ENCODE measurements around the gene R3HCC1L.

R3HCC1L gene

DNA sequence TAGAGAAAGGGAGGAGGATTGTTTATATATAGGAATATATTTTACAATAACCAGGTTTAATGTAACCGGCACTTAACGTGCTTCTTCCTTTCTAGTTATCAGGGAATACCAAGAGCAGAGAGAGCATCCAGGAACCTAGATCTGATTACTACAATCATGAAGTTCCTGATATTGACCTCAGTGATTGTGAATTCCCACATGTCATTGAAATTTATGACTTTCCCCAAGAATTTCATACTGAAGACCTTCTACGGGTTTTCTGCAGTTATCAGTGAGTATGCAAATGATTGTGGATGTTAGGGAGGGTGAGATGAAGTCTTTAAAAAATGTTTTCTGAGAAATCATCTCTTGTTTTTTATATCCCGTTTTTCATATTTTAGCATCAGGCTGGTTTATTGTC, 97.0 kb downstream of the R3HCC1L start:
- ATAC-seq = no peak
- TF ChIP-seq ISL1 (CRISPR knock-in tag; IDR thresholded peaks at IDR 0.05) = no peak
- no peak for TF ChIP-seq SNAI2 (CRISPR knock-in tag; IDR thresholded peaks at IDR 0.05)
- TF ChIP-seq, protein P1, sequence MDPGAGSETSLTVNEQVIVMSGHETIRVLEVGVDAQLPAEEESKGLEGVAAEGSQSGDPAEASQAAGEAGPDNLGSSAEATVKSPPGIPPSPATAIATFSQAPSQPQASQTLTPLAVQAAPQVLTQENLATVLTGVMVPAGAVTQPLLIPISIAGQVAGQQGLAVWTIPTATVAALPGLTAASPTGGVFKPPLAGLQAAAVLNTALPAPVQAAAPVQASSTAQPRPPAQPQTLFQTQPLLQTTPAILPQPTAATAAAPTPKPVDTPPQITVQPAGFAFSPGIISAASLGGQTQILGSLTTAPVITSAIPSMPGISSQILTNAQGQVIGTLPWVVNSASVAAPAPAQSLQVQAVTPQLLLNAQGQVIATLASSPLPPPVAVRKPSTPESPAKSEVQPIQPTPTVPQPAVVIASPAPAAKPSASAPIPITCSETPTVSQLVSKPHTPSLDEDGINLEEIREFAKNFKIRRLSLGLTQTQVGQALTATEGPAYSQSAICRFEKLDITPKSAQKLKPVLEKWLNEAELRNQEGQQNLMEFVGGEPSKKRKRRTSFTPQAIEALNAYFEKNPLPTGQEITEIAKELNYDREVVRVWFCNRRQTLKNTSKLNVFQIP (CRISPR knock-in tag; IDR thresholded peaks at IDR 0.05; ENCODE audit: borderline replicate concordance, low read depth) = no peak
- TF ChIP-seq, protein P2, sequence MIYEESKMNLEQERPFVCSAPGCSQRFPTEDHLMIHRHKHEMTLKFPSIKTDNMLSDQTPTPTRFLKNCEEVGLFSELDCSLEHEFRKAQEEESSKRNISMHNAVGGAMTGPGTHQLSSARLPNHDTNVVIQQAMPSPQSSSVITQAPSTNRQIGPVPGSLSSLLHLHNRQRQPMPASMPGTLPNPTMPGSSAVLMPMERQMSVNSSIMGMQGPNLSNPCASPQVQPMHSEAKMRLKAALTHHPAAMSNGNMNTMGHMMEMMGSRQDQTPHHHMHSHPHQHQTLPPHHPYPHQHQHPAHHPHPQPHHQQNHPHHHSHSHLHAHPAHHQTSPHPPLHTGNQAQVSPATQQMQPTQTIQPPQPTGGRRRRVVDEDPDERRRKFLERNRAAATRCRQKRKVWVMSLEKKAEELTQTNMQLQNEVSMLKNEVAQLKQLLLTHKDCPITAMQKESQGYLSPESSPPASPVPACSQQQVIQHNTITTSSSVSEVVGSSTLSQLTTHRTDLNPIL (CRISPR knock-in tag; IDR thresholded peaks at IDR 0.05; ENCODE audit: low read depth) = no peak
- TF ChIP-seq ESRRG (CRISPR knock-in tag; IDR thresholded peaks at IDR 0.05) = no peak
- TF ChIP-seq, protein P3, sequence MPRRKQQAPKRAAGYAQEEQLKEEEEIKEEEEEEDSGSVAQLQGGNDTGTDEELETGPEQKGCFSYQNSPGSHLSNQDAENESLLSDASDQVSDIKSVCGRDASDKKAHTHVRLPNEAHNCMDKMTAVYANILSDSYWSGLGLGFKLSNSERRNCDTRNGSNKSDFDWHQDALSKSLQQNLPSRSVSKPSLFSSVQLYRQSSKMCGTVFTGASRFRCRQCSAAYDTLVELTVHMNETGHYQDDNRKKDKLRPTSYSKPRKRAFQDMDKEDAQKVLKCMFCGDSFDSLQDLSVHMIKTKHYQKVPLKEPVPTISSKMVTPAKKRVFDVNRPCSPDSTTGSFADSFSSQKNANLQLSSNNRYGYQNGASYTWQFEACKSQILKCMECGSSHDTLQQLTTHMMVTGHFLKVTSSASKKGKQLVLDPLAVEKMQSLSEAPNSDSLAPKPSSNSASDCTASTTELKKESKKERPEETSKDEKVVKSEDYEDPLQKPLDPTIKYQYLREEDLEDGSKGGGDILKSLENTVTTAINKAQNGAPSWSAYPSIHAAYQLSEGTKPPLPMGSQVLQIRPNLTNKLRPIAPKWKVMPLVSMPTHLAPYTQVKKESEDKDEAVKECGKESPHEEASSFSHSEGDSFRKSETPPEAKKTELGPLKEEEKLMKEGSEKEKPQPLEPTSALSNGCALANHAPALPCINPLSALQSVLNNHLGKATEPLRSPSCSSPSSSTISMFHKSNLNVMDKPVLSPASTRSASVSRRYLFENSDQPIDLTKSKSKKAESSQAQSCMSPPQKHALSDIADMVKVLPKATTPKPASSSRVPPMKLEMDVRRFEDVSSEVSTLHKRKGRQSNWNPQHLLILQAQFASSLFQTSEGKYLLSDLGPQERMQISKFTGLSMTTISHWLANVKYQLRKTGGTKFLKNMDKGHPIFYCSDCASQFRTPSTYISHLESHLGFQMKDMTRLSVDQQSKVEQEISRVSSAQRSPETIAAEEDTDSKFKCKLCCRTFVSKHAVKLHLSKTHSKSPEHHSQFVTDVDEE (CRISPR knock-in tag; IDR thresholded peaks at IDR 0.05) = no peak
- no peak for TF ChIP-seq CSRNP3 (CRISPR knock-in tag; IDR thresholded peaks at IDR 0.05)
- TF ChIP-seq PATZ1 (CRISPR knock-in tag; IDR thresholded peaks at IDR 0.05; ENCODE audit: borderline replicate concordance) = no peak
- TF ChIP-seq PPARA (CRISPR knock-in tag; IDR thresholded peaks at IDR 0.05; ENCODE audit: borderline replicate concordance) = no peak
- TF ChIP-seq ZC3H10 (CRISPR knock-in tag; IDR thresholded peaks at IDR 0.05) = no peak
- TF ChIP-seq ZFP30 (CRISPR knock-in tag; IDR thresholded peaks at IDR 0.05) = no peak
- no peak for TF ChIP-seq RARB (CRISPR knock-in tag; IDR thresholded peaks at IDR 0.05)
- no peak for TF ChIP-seq ZNF70 (CRISPR knock-in tag; IDR thresholded peaks at IDR 0.05)
- TF ChIP-seq OSR1 (CRISPR knock-in tag; IDR thresholded peaks at IDR 0.05) = no peak
- TF ChIP-seq GLIS3 (CRISPR knock-in tag; IDR thresholded peaks at IDR 0.05) = no peak

DNA sequence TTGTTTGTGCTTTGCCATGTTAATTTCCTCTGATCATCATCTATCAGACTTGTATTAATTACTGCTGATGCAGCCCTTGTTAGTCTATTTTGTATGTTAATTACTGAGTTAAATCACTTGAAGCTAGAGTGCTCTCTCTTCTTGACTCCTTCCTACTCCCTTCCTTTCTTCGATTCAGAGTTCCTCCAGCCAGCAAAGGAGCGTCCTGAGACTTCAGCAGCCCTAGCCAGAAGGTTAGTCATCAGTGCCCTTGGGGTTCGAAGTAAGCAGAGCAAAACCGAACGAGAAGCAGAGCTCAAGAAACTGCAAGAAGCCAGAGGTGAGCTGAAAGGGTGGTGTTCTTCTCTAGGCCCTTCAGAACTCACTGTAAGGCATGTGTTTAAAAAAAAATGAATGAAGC, 101.4 kb downstream of the R3HCC1L start:
- ATAC-seq = no peak
- no peak for TF ChIP-seq CSDC2 (CRISPR knock-in tag; IDR thresholded peaks at IDR 0.05)
- TF ChIP-seq ZNF70 (CRISPR knock-in tag; IDR thresholded peaks at IDR 0.05) = no peak
- no peak for TF ChIP-seq SNAI2 (CRISPR knock-in tag; IDR thresholded peaks at IDR 0.05)
- no peak for TF ChIP-seq ISL1 (CRISPR knock-in tag; IDR thresholded peaks at IDR 0.05)
- TF ChIP-seq TCF4 (CRISPR knock-in tag; IDR thresholded peaks at IDR 0.05; ENCODE audit: borderline replicate concordance) = no peak
- TF ChIP-seq ZC3H10 (CRISPR knock-in tag; IDR thresholded peaks at IDR 0.05) = no peak
- TF ChIP-seq ZNF8 (CRISPR knock-in tag; IDR thresholded peaks at IDR 0.05) = no peak
- TF ChIP-seq TOX (CRISPR knock-in tag; IDR thresholded peaks at IDR 0.05; ENCODE audit: borderline replicate concordance) = no peak
- no peak for TF ChIP-seq ZFP3 (CRISPR knock-in tag; IDR thresholded peaks at IDR 0.05)
- TF ChIP-seq, protein P1 (CRISPR knock-in tag; IDR thresholded peaks at IDR 0.05; ENCODE audit: borderline replicate concordance, low read depth) = no peak

DNA sequence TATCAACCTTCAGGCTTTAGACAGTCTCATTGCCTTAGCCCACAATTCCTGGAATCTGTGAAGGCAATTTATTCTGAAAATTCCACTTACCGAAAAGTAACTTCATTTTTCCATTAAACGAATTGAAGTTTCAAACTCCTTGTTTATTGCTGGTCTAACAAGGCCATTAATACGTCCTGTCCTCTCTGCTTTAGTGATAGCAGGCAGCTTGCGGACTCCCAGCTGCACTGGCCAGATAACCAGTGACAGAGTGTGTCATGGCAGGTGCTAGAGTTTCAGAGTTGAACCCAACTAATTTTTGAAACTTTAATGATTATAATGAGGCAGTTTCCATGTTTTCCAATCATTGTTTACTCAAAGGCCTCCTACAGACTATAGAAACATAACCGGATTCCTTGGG, 102.4 kb downstream of the R3HCC1L start:
- no peak for ATAC-seq
- TF ChIP-seq TCF4 (CRISPR knock-in tag; IDR thresholded peaks at IDR 0.05; ENCODE audit: borderline replicate concordance) (no peak), TOX (CRISPR knock-in tag; IDR thresholded peaks at IDR 0.05; ENCODE audit: borderline replicate concordance) (no peak), ZNF8 (CRISPR knock-in tag; IDR thresholded peaks at IDR 0.05) (no peak), SNAI2 (CRISPR knock-in tag; IDR thresholded peaks at IDR 0.05) (no peak), ZNF70 (CRISPR knock-in tag; IDR thresholded peaks at IDR 0.05) (no peak), ZC3H10 (CRISPR knock-in tag; IDR thresholded peaks at IDR 0.05) (no peak), PPARA (CRISPR knock-in tag; IDR thresholded peaks at IDR 0.05; ENCODE audit: borderline replicate concordance) (no peak), ZNF565 (CRISPR knock-in tag; conservative IDR thresholded peaks at IDR 0.05; ENCODE audit: low read depth) (no peak), RARB (CRISPR knock-in tag; IDR thresholded peaks at IDR 0.05) (no peak), ISL1 (CRISPR knock-in tag; IDR thresholded peaks at IDR 0.05) (no peak), BACH2 (CRISPR knock-in tag; IDR thresholded peaks at IDR 0.05; ENCODE audit: borderline replicate concordance) (no peak)
- TF ChIP-seq, protein P2 (CRISPR knock-in tag; IDR thresholded peaks at IDR 0.05; ENCODE audit: low read depth) = no peak
- TF ChIP-seq, protein P3 (CRISPR knock-in tag; IDR thresholded peaks at IDR 0.05) = no peak
